Adipocyte (in vitro differentiated cells): ENCODE measurements around the gene ARAP2.

Experiments
- DNase-seq: peaks from one replicate; pipeline ENCODE4 v3.0.0-alpha.2; 2015; ENCODE audit warnings: low read depth
- H3K27me3 ChIP-seq: replicated peaks from 2 replicates; pipeline ENCODE4 v1.7.0; 2013; ENCODE audit warnings: mild to moderate bottlenecking, low read length, moderate library complexity; ENCODE audit not compliant: control insufficient read depth, insufficient read depth
- H3K36me3 ChIP-seq: 2 replicates; pipeline ENCODE4 v1.7.0; 2013; ENCODE audit warnings: low read length, mild to moderate bottlenecking, moderate library complexity; ENCODE audit not compliant: control insufficient read depth, insufficient read depth, severe bottlenecking
- H3K4me1 ChIP-seq: 2 replicates; pipeline ENCODE4 v1.7.0; 2013; ENCODE audit warnings: mild to moderate bottlenecking, low read length, moderate library complexity; ENCODE audit not compliant: control insufficient read depth, insufficient read depth
- H3K4me3 ChIP-seq: 2 replicates; pipeline ENCODE4 v1.7.0; 2013; ENCODE audit warnings: mild to moderate bottlenecking, low read length, moderate library complexity
- H3K9ac ChIP-seq: 2 replicates; pipeline ENCODE4 v1.7.0; 2013; ENCODE audit warnings: mild to moderate bottlenecking, low read length, moderate library complexity
- H3K9me3 ChIP-seq: 2 replicates; pipeline ENCODE4 v1.7.0; 2013; ENCODE audit warnings: mild to moderate bottlenecking, low read length, moderate library complexity; ENCODE audit not compliant: control insufficient read depth

The ARAP2 gene

DNA sequence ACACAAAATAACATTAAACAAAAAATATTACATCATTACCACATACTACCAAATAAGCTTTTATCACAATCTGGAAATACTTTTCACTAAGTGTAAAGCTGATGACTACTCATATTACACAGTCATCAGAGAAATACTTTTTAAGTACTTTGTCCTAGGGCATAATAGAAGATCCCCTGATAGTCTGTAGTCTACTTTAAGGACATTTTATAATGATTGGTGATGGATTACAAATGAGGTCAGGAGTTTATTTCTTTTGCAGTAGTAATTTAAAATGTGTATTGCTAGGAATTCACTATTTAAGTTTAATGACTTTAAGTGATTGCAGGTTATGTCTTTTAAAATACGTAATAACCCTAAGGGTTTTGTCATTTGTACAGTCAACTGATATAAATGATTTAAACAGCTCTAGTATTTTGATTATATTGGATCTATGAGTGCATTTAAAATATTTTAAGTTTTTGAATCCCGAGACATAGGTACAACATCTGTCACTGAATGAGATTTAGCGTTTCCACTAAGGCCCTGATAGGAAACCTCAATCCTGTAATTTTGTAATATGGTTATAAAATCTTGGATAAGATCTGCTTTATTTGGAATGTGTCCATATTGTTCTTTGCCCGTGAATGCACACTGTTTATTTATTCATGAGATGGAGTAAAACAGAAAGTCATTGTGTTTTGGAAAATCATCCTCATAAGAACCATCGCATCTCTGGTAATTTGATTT, 189.5 kb downstream of the ARAP2 start:
- Histone ChIP-seq H3K9me3 (no peaks in the 10 kb centered on the region), H3K4me1 (no peaks in the 10 kb centered on the region), H3K36me3 (no peaks in the 10 kb centered on the region), H3K4me3 (no peak overlapping the region), H3K27me3 (no peaks in the 10 kb centered on the region), H3K9ac (no peak overlapping the region)
- no peak for DNase-seq

DNA sequence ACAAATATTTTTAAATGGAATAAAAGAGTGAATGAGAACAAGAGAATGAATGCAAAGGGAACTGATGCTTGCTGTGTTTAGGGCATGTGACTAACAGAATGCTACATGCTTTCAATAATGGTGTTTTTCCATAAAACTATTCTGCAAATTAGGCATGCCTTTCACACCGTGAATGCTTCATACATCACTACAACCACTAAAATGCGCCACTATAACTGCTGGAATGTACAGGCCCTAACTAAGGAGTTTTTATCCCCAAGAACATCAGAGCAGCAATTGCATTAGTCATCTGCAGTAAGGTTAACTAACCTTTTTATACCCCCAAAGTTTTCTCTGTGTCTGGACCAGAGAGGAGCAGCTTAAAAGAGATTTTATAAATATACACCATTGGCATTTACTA, 190.4 kb downstream of the ARAP2 start:
- no peak for DNase-seq
- Histone ChIP-seq H3K4me3 (no peak overlapping the region), H3K9me3 (no peaks in the 10 kb centered on the region), H3K4me1 (no peaks in the 10 kb centered on the region), H3K36me3 (no peaks in the 10 kb centered on the region), H3K9ac (no peak overlapping the region), H3K27me3 (no peaks in the 10 kb centered on the region)

DNA sequence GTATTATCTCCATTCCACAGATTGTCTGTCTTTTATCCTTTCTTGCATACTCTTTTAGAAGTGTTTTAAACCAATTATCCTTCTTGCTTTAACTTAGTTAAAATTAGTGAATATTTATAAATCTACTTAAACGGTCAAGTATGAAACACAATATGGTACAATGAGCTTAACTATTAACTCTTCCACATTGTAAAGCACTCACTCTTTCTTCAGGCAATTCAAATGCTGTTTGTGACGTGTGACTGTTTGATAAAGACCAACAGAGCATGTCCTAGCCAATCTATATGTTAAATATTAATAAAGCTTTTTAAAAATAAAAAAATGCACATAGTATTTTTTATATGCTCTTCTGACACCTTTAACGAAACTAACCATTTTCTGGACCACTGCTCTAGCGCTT, 192.7 kb downstream of the ARAP2 start:
- no peak for DNase-seq
- H3K4me1 ChIP-seq: no peaks in the 10 kb centered on the region
- H3K4me3 ChIP-seq: no peak overlapping the region
- no peaks in the 10 kb centered on the region for H3K36me3 ChIP-seq
- H3K9ac ChIP-seq: no peak overlapping the region
- no peaks in the 10 kb centered on the region for H3K9me3 ChIP-seq
- no peaks in the 10 kb centered on the region for H3K27me3 ChIP-seq

DNA sequence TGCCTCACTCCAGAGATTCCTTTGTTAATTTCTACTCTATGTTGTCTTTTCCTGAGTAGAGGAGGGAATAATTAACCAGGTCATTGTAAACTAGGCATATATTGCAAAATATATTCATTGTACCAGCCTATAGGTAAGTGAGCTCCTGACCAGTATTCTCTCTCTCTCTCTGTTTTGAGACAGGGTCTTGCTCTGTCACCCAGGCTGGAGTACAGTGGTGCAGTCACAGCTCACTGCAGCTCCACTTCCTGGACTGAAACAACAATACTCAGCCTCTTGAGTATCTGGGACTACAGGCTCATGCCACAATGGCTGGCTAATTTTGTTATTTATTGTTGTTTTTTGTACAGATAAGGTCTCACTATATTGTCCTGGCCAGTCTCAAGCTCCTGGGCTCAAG, 198.3 kb downstream of the ARAP2 start:
- H3K9ac ChIP-seq: no peak overlapping the region
- H3K36me3 ChIP-seq: no peaks in the 10 kb centered on the region
- DNase-seq: no peak
- no peaks in the 10 kb centered on the region for H3K9me3 ChIP-seq
- H3K4me1 ChIP-seq: no peaks in the 10 kb centered on the region
- no peak overlapping the region for H3K4me3 ChIP-seq
- no peaks in the 10 kb centered on the region for H3K27me3 ChIP-seq

DNA sequence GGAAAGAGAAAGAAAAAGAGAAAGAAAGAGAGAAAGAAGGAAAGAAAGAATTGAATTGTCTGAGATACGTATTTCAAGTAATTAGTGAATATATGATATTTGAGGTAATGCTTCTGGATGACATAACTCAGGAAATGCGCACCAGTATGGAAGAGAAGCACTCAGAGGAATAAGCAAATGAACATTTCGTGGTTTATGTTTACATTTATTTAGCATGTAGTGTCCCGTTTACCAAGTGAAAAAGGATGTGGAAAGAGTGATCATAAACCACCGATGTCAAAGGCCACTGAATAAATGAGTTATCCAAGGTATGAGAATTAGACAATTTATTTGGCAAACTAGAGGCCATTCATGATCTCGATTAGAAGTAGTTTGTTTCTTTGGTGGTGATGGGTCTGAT, 200.4 kb downstream of the ARAP2 start:
- no peak for DNase-seq
- H3K4me1 ChIP-seq: no peaks in the 10 kb centered on the region

DNA sequence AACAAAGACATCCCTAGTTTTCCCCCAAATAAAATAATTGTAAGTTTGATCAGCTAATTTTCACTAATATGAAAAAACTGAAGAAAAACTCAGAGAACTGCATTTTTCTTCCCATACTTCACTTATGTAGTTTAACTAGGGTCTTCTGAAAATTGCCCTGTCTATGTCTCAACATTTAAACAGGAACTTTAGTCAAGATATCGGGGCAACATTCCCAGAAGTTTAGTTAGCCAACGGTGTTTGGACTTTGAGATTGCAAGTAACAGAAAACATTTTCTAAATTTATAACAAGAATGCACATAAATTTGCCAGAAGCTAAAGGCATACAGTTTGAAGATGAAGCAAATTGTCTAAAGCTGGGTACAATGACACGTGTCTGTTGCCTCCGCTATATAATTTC, 201.1 kb downstream of the ARAP2 start:
- H3K9me3 ChIP-seq: no peaks in the 10 kb centered on the region
- H3K36me3 ChIP-seq: no peaks in the 10 kb centered on the region
- H3K27me3 ChIP-seq: no peaks in the 10 kb centered on the region
- H3K4me1 ChIP-seq: no peaks in the 10 kb centered on the region
- no peak overlapping the region for H3K9ac ChIP-seq
- H3K4me3 ChIP-seq: no peak overlapping the region
- no peak for DNase-seq

More for the DNA sequence above, 200.4 kb downstream of the ARAP2 start:
- Histone ChIP-seq H3K36me3 (no peaks in the 10 kb centered on the region), H3K9ac (no peak overlapping the region), H3K4me3 (no peak overlapping the region), H3K27me3 (no peaks in the 10 kb centered on the region), H3K9me3 (no peaks in the 10 kb centered on the region)

DNA sequence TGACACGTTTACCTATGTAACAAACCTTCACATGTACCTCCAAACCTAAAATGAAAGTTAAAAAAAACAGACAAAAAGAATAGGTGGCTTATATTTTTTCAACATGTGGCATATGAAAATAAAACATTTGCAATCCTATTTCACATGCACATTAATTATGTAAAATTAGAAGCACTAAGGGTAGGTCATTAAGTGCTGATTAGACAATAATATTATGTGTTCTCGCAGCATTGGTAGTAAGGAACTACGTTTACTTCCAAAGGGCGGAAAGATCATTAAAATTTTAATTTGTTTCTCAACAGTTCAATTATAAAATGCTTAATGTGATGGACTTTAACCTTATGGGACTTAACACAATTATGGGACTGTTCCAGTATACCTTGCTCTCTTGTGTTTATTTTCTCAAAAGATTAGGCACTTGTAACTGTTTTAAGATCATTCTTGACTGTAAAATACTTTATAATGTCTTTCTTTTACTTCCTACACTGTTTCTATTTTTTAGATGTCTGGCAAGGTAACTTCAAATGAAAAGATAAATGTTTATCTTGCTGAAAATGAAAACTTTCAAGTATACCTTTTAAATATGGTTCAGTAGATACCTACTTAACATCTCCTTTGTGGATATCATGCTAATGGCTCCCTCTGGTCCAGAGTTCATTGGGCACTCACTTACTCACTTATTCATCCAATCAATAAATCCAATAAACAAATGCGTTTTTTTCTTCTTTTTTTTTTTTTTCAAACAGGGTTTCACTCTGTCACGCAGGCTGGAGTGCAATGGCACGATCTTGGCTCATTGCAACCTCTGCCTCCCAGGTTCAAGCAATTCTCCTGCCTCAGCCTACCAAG, 202.0 kb downstream of the ARAP2 start:
- Histone ChIP-seq H3K36me3 (no peaks in the 10 kb centered on the region), H3K9ac (no peak overlapping the region), H3K9me3 (no peaks in the 10 kb centered on the region), H3K4me3 (no peak overlapping the region), H3K4me1 (no peaks in the 10 kb centered on the region), H3K27me3 (no peaks in the 10 kb centered on the region)
- no peak for DNase-seq

DNA sequence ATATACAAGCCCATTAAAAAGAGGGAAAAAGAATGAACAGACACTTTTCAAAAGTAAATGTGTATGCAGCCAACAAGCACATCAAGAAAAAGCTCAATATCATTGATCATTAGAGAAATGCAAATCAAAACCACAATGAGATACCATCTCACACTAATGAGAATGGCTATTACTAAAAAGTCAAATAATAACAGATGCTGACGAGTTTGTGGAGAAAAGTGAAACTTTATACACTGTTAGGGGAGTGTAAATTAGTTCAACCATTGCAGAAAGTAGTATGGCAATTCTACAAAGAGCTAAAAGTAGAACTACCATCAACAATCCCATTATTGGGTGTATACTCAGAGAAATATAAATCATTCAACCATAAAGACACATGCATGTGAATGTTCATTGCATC, 203.0 kb downstream of the ARAP2 start:
- Histone ChIP-seq H3K4me3 (no peak overlapping the region), H3K9ac (no peak overlapping the region), H3K9me3 (no peaks in the 10 kb centered on the region), H3K4me1 (no peaks in the 10 kb centered on the region), H3K27me3 (no peaks in the 10 kb centered on the region), H3K36me3 (no peaks in the 10 kb centered on the region)
- DNase-seq: no peak

DNA sequence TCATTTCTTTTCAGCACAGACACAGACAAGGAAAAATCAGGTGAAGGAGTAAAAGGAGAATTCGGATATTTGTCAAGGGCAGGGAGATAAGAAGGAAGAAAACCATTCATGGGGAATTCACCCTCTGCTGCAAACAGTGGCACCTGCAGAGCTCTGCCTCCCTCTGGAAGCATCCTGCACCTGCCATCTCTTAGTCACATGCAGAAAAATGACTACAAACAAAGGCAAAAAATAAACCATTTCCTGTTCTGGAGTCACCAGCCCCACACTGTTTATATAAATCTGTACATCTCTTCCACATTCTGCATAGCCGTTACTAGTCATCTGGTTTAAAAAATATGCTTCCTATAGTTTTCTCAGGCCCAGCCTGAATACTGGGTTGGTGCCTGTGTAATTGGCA, 205.3 kb downstream of the ARAP2 start:
- DNase-seq: no peak
- no peaks in the 10 kb centered on the region for H3K36me3 ChIP-seq
- no peaks in the 10 kb centered on the region for H3K27me3 ChIP-seq

DNA sequence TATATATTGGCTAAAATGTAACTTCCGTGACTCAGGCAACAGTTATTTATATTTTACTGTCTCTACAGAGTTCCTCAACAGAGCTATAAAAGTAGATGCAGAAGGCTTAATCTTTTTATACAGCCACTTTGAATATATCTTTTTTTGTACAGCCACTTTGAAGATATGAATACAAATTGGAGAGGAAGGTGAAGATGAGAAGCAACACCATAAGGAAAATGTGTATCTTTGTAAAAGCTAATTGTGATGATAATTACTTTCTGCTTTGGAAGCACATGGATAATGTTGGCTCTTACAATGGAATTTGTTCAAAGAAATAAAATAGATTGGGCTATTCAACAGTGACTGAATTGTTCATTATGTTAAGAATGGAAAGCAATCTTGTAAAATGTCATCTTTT, 205.8 kb downstream of the ARAP2 start:
- Histone ChIP-seq H3K4me1 (no peaks in the 10 kb centered on the region), H3K9me3 (no peaks in the 10 kb centered on the region), H3K9ac (no peak overlapping the region), H3K4me3 (no peak overlapping the region), H3K27me3 (no peaks in the 10 kb centered on the region), H3K36me3 (no peaks in the 10 kb centered on the region)
- DNase-seq: no peak

More for the DNA sequence above, 205.3 kb downstream of the ARAP2 start:
- Histone ChIP-seq H3K9ac (no peak overlapping the region), H3K4me3 (no peak overlapping the region), H3K9me3 (no peaks in the 10 kb centered on the region), H3K4me1 (no peaks in the 10 kb centered on the region)

DNA sequence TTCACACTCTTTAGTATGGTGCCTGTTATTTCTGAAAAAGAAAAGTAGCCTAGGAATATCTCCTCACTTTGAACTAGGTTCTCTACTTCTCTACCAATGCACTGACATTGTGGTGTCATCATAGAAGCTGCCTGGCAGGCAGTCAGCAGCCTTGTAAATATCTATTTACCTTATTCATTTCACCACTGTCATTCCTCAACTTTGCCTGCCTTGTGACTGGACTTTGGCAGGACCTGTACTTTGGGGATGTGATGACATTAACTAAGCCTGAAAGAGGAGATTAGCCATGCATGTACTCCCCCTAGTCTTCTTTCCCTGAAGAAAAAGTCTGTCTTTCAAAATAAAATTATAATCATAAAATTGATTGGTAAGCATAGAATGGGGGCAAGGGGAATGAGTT, 207.2 kb downstream of the ARAP2 start:
- H3K36me3 ChIP-seq: no peaks in the 10 kb centered on the region

More for the DNA sequence above, 207.2 kb downstream of the ARAP2 start:
- Histone ChIP-seq H3K4me1 (no peaks in the 10 kb centered on the region), H3K9ac (no peak overlapping the region), H3K27me3 (no peaks in the 10 kb centered on the region), H3K4me3 (no peak overlapping the region), H3K9me3 (no peaks in the 10 kb centered on the region)
- no peak for DNase-seq
